ENCODE measurements around the gene VPS11. TPM values are rescaled to one million over a fixed set of nuclear protein-coding genes. Genes with fewer than 3 reads are reported as not detected.

The VPS11 gene
- total RNA-seq, 1 experiment from 2014 or later = 18.6 TPM

DNA sequence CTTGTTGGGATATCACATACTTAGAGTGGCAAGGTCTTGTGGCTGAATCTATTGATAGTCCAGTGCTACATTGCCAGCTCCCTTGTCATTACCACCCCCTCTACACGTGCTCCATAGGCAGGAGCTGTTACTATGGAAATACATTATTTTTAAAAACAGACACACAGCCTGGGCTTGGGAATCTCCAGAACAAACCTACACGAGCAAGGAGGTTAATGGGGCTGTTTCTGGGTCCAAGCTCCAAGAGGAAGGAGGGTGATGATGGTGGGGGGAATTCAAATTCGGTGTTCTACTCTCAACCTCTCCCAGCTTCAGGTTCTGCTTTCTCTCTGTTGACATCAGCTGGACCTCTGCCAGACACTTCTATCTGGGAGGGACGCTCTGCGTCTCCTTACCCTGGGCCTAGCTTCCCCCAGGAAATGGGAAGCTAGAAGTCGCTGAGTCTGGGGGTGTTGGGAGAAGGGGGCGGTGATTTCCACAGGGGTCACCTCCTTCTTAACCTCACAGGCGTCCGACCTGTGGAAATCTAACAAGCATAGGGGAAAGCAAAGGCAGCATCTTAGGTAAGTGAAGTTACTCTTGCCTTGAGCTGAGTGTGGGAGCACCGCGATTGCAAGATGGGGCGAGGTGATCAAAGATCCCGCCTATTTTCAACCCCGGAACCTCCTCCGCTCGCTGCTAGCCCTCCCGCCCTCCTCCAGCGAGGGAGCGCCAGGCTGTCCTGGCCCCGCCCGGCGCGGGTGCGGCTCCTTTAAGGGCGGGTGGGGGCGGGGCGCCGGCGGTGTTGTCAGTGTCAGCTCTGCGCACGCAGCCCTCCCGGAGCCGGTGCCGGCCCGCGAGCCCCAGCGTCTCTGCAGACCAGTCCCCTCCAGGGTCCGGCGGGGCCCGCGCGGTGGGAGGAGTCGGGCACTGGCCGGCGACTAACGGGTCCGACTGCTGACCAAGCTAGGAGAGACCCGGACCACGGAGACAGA lies 39.2 kb downstream of the VPS11 start, which contains the start of gene C2CD2L:
TSS of gene C2CD2L (plus strand) at position 781 of the 974 bp plus-strand sequence. CDS start 398 bp downstream, outside the sequence.
- H2AK5ac ChIP-seq (ENCODE audit: insufficient read length, low read length) = no peak within 1 kb of the TSS

More for the DNA sequence above, 39.2 kb downstream of the VPS11 start, which contains the start of gene C2CD2L:
- Histone ChIP-seq H3K4me2 (ENCODE audit: insufficient read depth, insufficient read length, low read length) (peak within 1 kb of the TSS; percentile 47), H3K79me1 (ENCODE audit: insufficient read depth, low read depth, low read length, poor library complexity, severe bottlenecking) (no peaks in the 10 kb centered on the region), H4K20me1 (ENCODE audit: control insufficient read depth, insufficient read depth, insufficient read length) (no peaks in the 10 kb centered on the region), H2AFZ (ENCODE audit: low read length) (no peak within 1 kb of the TSS), H3K9me3 (ENCODE audit: control insufficient read depth, low read depth, low read length) (no peaks in the 10 kb centered on the region), H4K91ac (ENCODE audit: insufficient read length, low read depth, low read length) (no peak within 1 kb of the TSS), H3K23ac (ENCODE audit: insufficient read length, low read depth, low read length) (no peak within 1 kb of the TSS), H3K27ac (ENCODE audit: insufficient read length, low read depth, low read length) (no peak within 1 kb of the TSS), H3K79me2 (ENCODE audit: insufficient read depth, low read length) (no peaks in the 10 kb centered on the region), H3K27me3 (ENCODE audit: insufficient read depth, low read length) (peaks cover 5% of the 10 kb centered on the region; the same call in 1 of the 2 replicates), H2BK12ac (ENCODE audit: insufficient read length, low read depth, low read length) (no peak within 1 kb of the TSS), H3K23me2 (ENCODE audit: insufficient read length, low read depth, low read length, poor library complexity, severe bottlenecking) (peaks cover 17% of the 10 kb centered on the region), H3K18ac (ENCODE audit: insufficient read length, low read depth, low read length) (no peak within 1 kb of the TSS), H3K4ac (ENCODE audit: low read depth, low read length) (no peak within 1 kb of the TSS), H2BK5ac (ENCODE audit: insufficient read length, low read length) (no peak within 1 kb of the TSS), H3K56ac (ENCODE audit: insufficient read length, low read depth, low read length) (no peak within 1 kb of the TSS), H2BK120ac (ENCODE audit: low read depth, low read length, poor library complexity, severe bottlenecking) (no peak within 1 kb of the TSS), H3K4me1 (ENCODE audit: insufficient read depth, low read length) (peaks cover 8% of the 10 kb centered on the region; the same call in 1 of the 2 replicates), H2BK20ac (ENCODE audit: low read depth, low read length, poor library complexity, severe bottlenecking) (no peak within 1 kb of the TSS), H3K9ac (ENCODE audit: extremely low read depth, insufficient read length, low read length) (peak within 1 kb of the TSS; percentile 7), H3T11ph (ENCODE audit: low read length) (no peak within 1 kb of the TSS), H4K5ac (ENCODE audit: insufficient read length, low read depth, low read length) (no peak within 1 kb of the TSS), H4K8ac (replicated peaks; ENCODE audit: insufficient read length, low read depth, low read length) (no peak within 1 kb of the TSS), H3K14ac (ENCODE audit: insufficient read depth, low read length) (no peak within 1 kb of the TSS), H2BK15ac (ENCODE audit: low read depth, low read length) (no peak within 1 kb of the TSS)
- TF ChIP-seq, protein P1, sequence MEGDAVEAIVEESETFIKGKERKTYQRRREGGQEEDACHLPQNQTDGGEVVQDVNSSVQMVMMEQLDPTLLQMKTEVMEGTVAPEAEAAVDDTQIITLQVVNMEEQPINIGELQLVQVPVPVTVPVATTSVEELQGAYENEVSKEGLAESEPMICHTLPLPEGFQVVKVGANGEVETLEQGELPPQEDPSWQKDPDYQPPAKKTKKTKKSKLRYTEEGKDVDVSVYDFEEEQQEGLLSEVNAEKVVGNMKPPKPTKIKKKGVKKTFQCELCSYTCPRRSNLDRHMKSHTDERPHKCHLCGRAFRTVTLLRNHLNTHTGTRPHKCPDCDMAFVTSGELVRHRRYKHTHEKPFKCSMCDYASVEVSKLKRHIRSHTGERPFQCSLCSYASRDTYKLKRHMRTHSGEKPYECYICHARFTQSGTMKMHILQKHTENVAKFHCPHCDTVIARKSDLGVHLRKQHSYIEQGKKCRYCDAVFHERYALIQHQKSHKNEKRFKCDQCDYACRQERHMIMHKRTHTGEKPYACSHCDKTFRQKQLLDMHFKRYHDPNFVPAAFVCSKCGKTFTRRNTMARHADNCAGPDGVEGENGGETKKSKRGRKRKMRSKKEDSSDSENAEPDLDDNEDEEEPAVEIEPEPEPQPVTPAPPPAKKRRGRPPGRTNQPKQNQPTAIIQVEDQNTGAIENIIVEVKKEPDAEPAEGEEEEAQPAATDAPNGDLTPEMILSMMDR (conservative IDR thresholded peaks at IDR 0.05) = no peak
- DNase-seq = peak; percentile 90
- H3K27ac Mint-ChIP-seq = peak within 1 kb of the TSS in 2 of 3 experiments; percentile 20 to 75; a peak in 3 of 7 replicates
- WGBS (ENCODE audit: extremely low coverage, insufficient read length, low lambda C conversion rate) = no CpG with 5 or more reads among the region's 49 CpGs
- no peaks in the 10 kb centered on the region; a peak in 2 of 5 replicates for H3K9me3 Mint-ChIP-seq
- no peaks in the 10 kb centered on the region for H3K36me3 Mint-ChIP-seq (ENCODE audit: insufficient read depth in 1 of 3, low read depth in 3 of 3)
- H3K4me1 Mint-ChIP-seq = peaks cover 26 to 29% of the 10 kb centered on the region in 2 experiments
- H3K27me3 Mint-ChIP-seq (ENCODE audit: low read depth) = peaks cover 16% of the 10 kb centered on the region
- peak within 1 kb of the TSS; percentile 75 to 88 for H3K4me3 Mint-ChIP-seq

All from H9 (cell line).